ENCODE data around the gene BCL11B.

Gene BCL11B

GRCh38 chr14:99280852-99281251 is 8.9 kb upstream of the BCL11B start:
- Mint-ChIP-seq H3K27me3 (no peaks in the 10 kb centered on the region), H3K4me3 (no peak overlapping the region)

GRCh38 chr14:99280066-99280731 is 8.2 kb upstream of the BCL11B start:
- no peak for DNase-seq (ENCODE audit: low spot score in 2 of 2)
- peak overlapping the region; percentile 2 for H3K27ac Mint-ChIP-seq (ENCODE audit: low read depth)
- H3K4me3 Mint-ChIP-seq = no peak overlapping the region
- peaks cover 7% of the 10 kb centered on the region for H3K36me3 Mint-ChIP-seq (ENCODE audit: insufficient read depth)
- peaks cover 27% of the 10 kb centered on the region for H3K4me1 Mint-ChIP-seq
- ATAC-seq (replicated peaks; ENCODE audit: extremely low read depth, poor library complexity, severe bottlenecking) = no peak
- H3K9me3 Mint-ChIP-seq = no peaks in the 10 kb centered on the region
- no peaks in the 10 kb centered on the region for H3K27me3 Mint-ChIP-seq

More at GRCh38 chr14:99280852-99281251, 8.9 kb upstream of the BCL11B start:
- Mint-ChIP-seq H3K4me1 (peaks cover 32% of the 10 kb centered on the region), H3K36me3 (ENCODE audit: insufficient read depth) (peaks cover 6% of the 10 kb centered on the region), H3K27ac (ENCODE audit: low read depth) (peak overlapping the region; percentile 2), H3K9me3 (no peaks in the 10 kb centered on the region)
- peak; percentile 76 for ATAC-seq (replicated peaks; ENCODE audit: extremely low read depth, poor library complexity, severe bottlenecking)
- no peak for DNase-seq (ENCODE audit: low spot score in 2 of 2)

GRCh38 chr14:99278836-99279235 is 6.8 kb upstream of the BCL11B start:
- no peaks in the 10 kb centered on the region for H3K27me3 Mint-ChIP-seq
- no peaks in the 10 kb centered on the region for H3K9me3 Mint-ChIP-seq
- no peak overlapping the region for H3K27ac Mint-ChIP-seq (ENCODE audit: low read depth)
- no peak for ATAC-seq (replicated peaks; ENCODE audit: extremely low read depth, poor library complexity, severe bottlenecking)
- peaks cover 5% of the 10 kb centered on the region for H3K36me3 Mint-ChIP-seq (ENCODE audit: insufficient read depth)
- H3K4me1 Mint-ChIP-seq = peaks cover 33% of the 10 kb centered on the region
- DNase-seq (ENCODE audit: low spot score in 2 of 2) = no peak
- H3K4me3 Mint-ChIP-seq = no peak overlapping the region

- no peaks in the 10 kb centered on the region for H3K27me3 Mint-ChIP-seq
- peaks cover 10% of the 10 kb centered on the region for H3K36me3 Mint-ChIP-seq (ENCODE audit: insufficient read depth)
- H3K4me3 Mint-ChIP-seq = no peak overlapping the region
- no peak overlapping the region for H3K27ac Mint-ChIP-seq (ENCODE audit: low read depth)
- H3K4me1 Mint-ChIP-seq = peaks cover 40% of the 10 kb centered on the region
- ATAC-seq (replicated peaks; ENCODE audit: extremely low read depth, poor library complexity, severe bottlenecking) (no peak), DNase-seq (ENCODE audit: low spot score in 2 of 2) (no peak)
- no peaks in the 10 kb centered on the region for H3K9me3 Mint-ChIP-seq
These were observed 5.5 kb upstream of the BCL11B start for GRCh38 chr14:99277530-99277929.

GRCh38 chr14:99276482-99276881 is 4.5 kb upstream of the BCL11B start:
- Mint-ChIP-seq H3K36me3 (ENCODE audit: insufficient read depth) (peaks cover 19% of the 10 kb centered on the region), H3K9me3 (no peaks in the 10 kb centered on the region), H3K4me3 (no peak overlapping the region), H3K27ac (ENCODE audit: low read depth) (no peak overlapping the region), H3K4me1 (peaks cover 44% of the 10 kb centered on the region), H3K27me3 (no peaks in the 10 kb centered on the region)
- ATAC-seq (replicated peaks; ENCODE audit: extremely low read depth, poor library complexity, severe bottlenecking) (no peak), DNase-seq (ENCODE audit: low spot score in 2 of 2) (no peak)

- Mint-ChIP-seq H3K4me1 (peaks cover 32% of the 10 kb centered on the region), H3K4me3 (peak overlapping the region; percentile 99), H3K36me3 (ENCODE audit: insufficient read depth) (peaks cover 25% of the 10 kb centered on the region), H3K27ac (ENCODE audit: low read depth) (peak overlapping the region; percentile 85), H3K27me3 (no peaks in the 10 kb centered on the region), H3K9me3 (no peaks in the 10 kb centered on the region)
- DNase-seq (ENCODE audit: low spot score in 2 of 2) = no peak
- ATAC-seq (replicated peaks; ENCODE audit: extremely low read depth, poor library complexity, severe bottlenecking) = no peak
These were observed 3.2 kb upstream of the BCL11B start for GRCh38 chr14:99275222-99275584.

GRCh38 chr14:99274346-99275221 is 2.6 kb upstream of the BCL11B start:
- Mint-ChIP-seq H3K4me1 (peaks cover 30% of the 10 kb centered on the region), H3K36me3 (ENCODE audit: insufficient read depth) (peaks cover 31% of the 10 kb centered on the region), H3K27ac (ENCODE audit: low read depth) (peak overlapping the region; percentile 85), H3K4me3 (peak overlapping the region; percentile 99), H3K9me3 (no peaks in the 10 kb centered on the region), H3K27me3 (no peaks in the 10 kb centered on the region)
- DNase-seq (ENCODE audit: low spot score in 2 of 2) = no peak
- no peak for ATAC-seq (replicated peaks; ENCODE audit: extremely low read depth, poor library complexity, severe bottlenecking)

- peak overlapping the region; percentile 99 for H3K4me3 Mint-ChIP-seq
- H3K36me3 Mint-ChIP-seq (ENCODE audit: insufficient read depth) = peaks cover 36% of the 10 kb centered on the region
- ATAC-seq (replicated peaks; ENCODE audit: extremely low read depth, poor library complexity, severe bottlenecking) (no peak), DNase-seq (ENCODE audit: low spot score in 2 of 2) (no peak)
- peaks cover 34% of the 10 kb centered on the region for H3K4me1 Mint-ChIP-seq
- H3K27me3 Mint-ChIP-seq = no peaks in the 10 kb centered on the region
- no peaks in the 10 kb centered on the region for H3K9me3 Mint-ChIP-seq
- no peak overlapping the region for H3K27ac Mint-ChIP-seq (ENCODE audit: low read depth)
These were observed 1.9 kb upstream of the BCL11B start for GRCh38 chr14:99273766-99274345.

GRCh38 chr14:99272899-99273765 is 1.1 kb upstream of the BCL11B start:
- H3K4me1 Mint-ChIP-seq = peaks cover 41% of the 10 kb centered on the region
- H3K4me3 Mint-ChIP-seq = peak overlapping the region; percentile 99
- no peaks in the 10 kb centered on the region for H3K27me3 Mint-ChIP-seq
- DNase-seq (ENCODE audit: low spot score in 2 of 2) (no peak), ATAC-seq (replicated peaks; ENCODE audit: extremely low read depth, poor library complexity, severe bottlenecking) (no peak)
- peak overlapping the region; percentile 100 for H3K27ac Mint-ChIP-seq (ENCODE audit: low read depth)
- peaks cover 39% of the 10 kb centered on the region for H3K36me3 Mint-ChIP-seq (ENCODE audit: insufficient read depth)
- no peaks in the 10 kb centered on the region for H3K9me3 Mint-ChIP-seq

- H3K27ac Mint-ChIP-seq (ENCODE audit: low read depth) = peak overlapping the region; percentile 100
- H3K4me3 Mint-ChIP-seq = peak overlapping the region; percentile 99
- H3K9me3 Mint-ChIP-seq = no peaks in the 10 kb centered on the region
- ATAC-seq (replicated peaks; ENCODE audit: extremely low read depth, poor library complexity, severe bottlenecking) (no peak), DNase-seq (ENCODE audit: low spot score in 2 of 2) (no peak)
- peaks cover 45% of the 10 kb centered on the region for H3K4me1 Mint-ChIP-seq
- peaks cover 42% of the 10 kb centered on the region for H3K36me3 Mint-ChIP-seq (ENCODE audit: insufficient read depth)
- H3K27me3 Mint-ChIP-seq = no peaks in the 10 kb centered on the region
These were observed 568 bp upstream of the BCL11B start for GRCh38 chr14:99272632-99272898.

GRCh38 chr14:99271221-99271941 is 616 bp downstream of the BCL11B start:
- Mint-ChIP-seq H3K27ac (ENCODE audit: low read depth) (peak overlapping the region; percentile 100), H3K27me3 (no peaks in the 10 kb centered on the region), H3K4me1 (peaks cover 53% of the 10 kb centered on the region), H3K4me3 (peak overlapping the region; percentile 99), H3K9me3 (no peaks in the 10 kb centered on the region), H3K36me3 (ENCODE audit: insufficient read depth) (peaks cover 49% of the 10 kb centered on the region)
- no peak for DNase-seq (ENCODE audit: low spot score in 2 of 2)
- ATAC-seq (replicated peaks; ENCODE audit: extremely low read depth, poor library complexity, severe bottlenecking) = no peak

Measured in central memory CD8-positive, alpha-beta T cell (primary cell).